Stimulated activated CD8-positive, alpha-beta memory T cell treated with anti-CD3 and anti-CD28 coated beads, Interleukin-15, amount 100 ng/mL, for 24 hours (primary cell): Measurements from ENCODE around the gene PKD2.
"Not testable (repeated sequence)": the region's sequence is repeated elsewhere in the genome, so short reads cannot be mapped to it uniquely, and the experiment has no call there.

Source experiments
- DNase-seq: peaks from one replicate; pipeline ENCODE4 v3.0.0-alpha.2; 2020; ENCODE audit warnings: low read depth

Gene PKD2

GRCh38 chr4:88070031-88070430, 62.6 kb downstream of the PKD2 start:
- no peak for DNase-seq

GRCh38 chr4:88075336-88075735, 67.9 kb downstream of the PKD2 start:
- no peak for DNase-seq

GRCh38 chr4:88077911-88078524, 70.6 kb downstream of the PKD2 start:
- DNase-seq, result no peak

- DNase-seq, result no peak
These were observed 71.1 kb downstream of the PKD2 start for GRCh38 chr4:88078579-88078978.

- no peak for DNase-seq
These were observed 73.2 kb downstream of the PKD2 start for GRCh38 chr4:88080626-88081025.

GRCh38 chr4:88087004-88087403, 79.6 kb downstream of the PKD2 start:
- no peak for DNase-seq

- DNase-seq, result no peak
These were observed 83.5 kb downstream of the PKD2 start for GRCh38 chr4:88090898-88091297.

- DNase-seq, result no peak
These were observed 83.9 kb downstream of the PKD2 start for GRCh38 chr4:88091378-88091777.

- no peak for DNase-seq
These were observed 86.4 kb downstream of the PKD2 start for GRCh38 chr4:88093874-88094273.

- DNase-seq, result no peak
These were observed 89.9 kb downstream of the PKD2 start for GRCh38 chr4:88097301-88097700.

- DNase-seq, result no peak
These were observed 90.3 kb downstream of the PKD2 start for GRCh38 chr4:88097781-88098180.

- no peak for DNase-seq
These were observed 91.7 kb downstream of the PKD2 start for GRCh38 chr4:88098993-88099752.

- DNase-seq, result no peak
These were observed 93.7 kb downstream of the PKD2 start for GRCh38 chr4:88101165-88101564.

- no peak for DNase-seq
These were observed 94.6 kb downstream of the PKD2 start for GRCh38 chr4:88102026-88102425.

- DNase-seq, result no peak
These were observed 97.6 kb downstream of the PKD2 start for GRCh38 chr4:88104902-88105610.

- DNase-seq, result no peak
These were observed 98.8 kb downstream of the PKD2 start for GRCh38 chr4:88106205-88106604.

GRCh38 chr4:88107406-88108107, 100.1 kb downstream of the PKD2 start:
- no peak for DNase-seq

- DNase-seq, result not testable (repeated sequence)
These were observed 100.7 kb downstream of the PKD2 start for GRCh38 chr4:88108108-88108465.

- no peak for DNase-seq
These were observed 101.3 kb downstream of the PKD2 start for GRCh38 chr4:88108747-88109122.

- no peak for DNase-seq
These were observed 101.9 kb downstream of the PKD2 start for GRCh38 chr4:88109123-88109881.

- DNase-seq, result no peak
These were observed 103.4 kb downstream of the PKD2 start for GRCh38 chr4:88110826-88111225.

GRCh38 chr4:88112856-88113255, 105.4 kb downstream of the PKD2 start:
- no peak for DNase-seq
